Transverse colon (tissue), 4 donors: ENCODE measurements around the gene DKC1. TPM values are rescaled to one million over a fixed set of nuclear protein-coding genes. Genes with fewer than 3 reads are reported as not detected.

Source experiments
- DNase-seq: peaks from one replicate; pipeline ENCODE4 v3.0.0-alpha.2; 2019
- H3K27ac ChIP-seq, 4 donors: fragments of 200-600 bp; sonication (generic); 2 replicates each; pipeline ENCODE4 v1.5.1; 2016 to 2018; ENCODE audit warnings: inconsistent platforms in 4 of 4
- H3K27me3 ChIP-seq: fragments of 200-600 bp; sonication (generic); 2 replicates; pipeline ENCODE4 v1.5.1; 2017; ENCODE audit warnings: inconsistent platforms
- H3K36me3 ChIP-seq, 4 donors: fragments of 200-600 bp; sonication (generic); 2 replicates each; pipeline ENCODE4 v1.5.1; 2017 to 2019; ENCODE audit warnings: inconsistent platforms in 4 of 4
- H3K4me1 ChIP-seq, 4 donors: fragments of 200-600 bp; sonication (generic); 2 replicates each; pipeline ENCODE4 v1.5.1; 2017 to 2020; ENCODE audit warnings: inconsistent platforms in 4 of 4
- H3K4me3 ChIP-seq, 4 donors: fragments of 200-600 bp; sonication (generic); 1 replicate in 1 of 4; 2 replicates in 3 of 4; pipeline versions ENCODE4 v1.5.1 to v1.6.1; 2017 to 2019; ENCODE audit warnings: inconsistent platforms in 4 of 4
- H3K9me3 ChIP-seq, 2 donors: fragments of 200-600 bp; sonication (generic); 2 replicates each; pipeline ENCODE4 v1.5.1; 2017 to 2019; ENCODE audit warnings: inconsistent platforms in 2 of 2
- CTCF ChIP-seq, 5 experiments: fragments of 200-600 bp in 3 of 5; fragments of 450-650 bp in 2 of 5; sonication (generic) in 3 of 5; IDR thresholded peaks; 1 replicate in 2 of 5; 2 replicates in 3 of 5; pipeline ENCODE4 v1.5.1; 2016 to 2017; ENCODE audit warnings: antibody characterized with exemption in 5 of 5, inconsistent platforms in 3 of 5, mild to moderate bottlenecking in 2 of 5, moderate library complexity in 1 of 5
- EP300 ChIP-seq: sonication (generic); formaldehyde crosslinking; IDR thresholded peaks from one replicate; pipeline ENCODE4 v1.6.1; 2017; ENCODE audit warnings: antibody characterized with exemption, low read depth
- POLR2A ChIP-seq: fragments of 450-650 bp; IDR thresholded peaks from one replicate; pipeline ENCODE4 v1.6.1; 2016; ENCODE audit warnings: antibody characterized with exemption, mild to moderate bottlenecking, moderate library complexity
- POLR2AphosphoS5 ChIP-seq, 3 donors: sonication (generic); formaldehyde crosslinking; IDR thresholded peaks; one replicate each; pipeline ENCODE4 v1.6.1; 2016; ENCODE audit warnings: antibody characterized with exemption in 3 of 3
- WGBS, 2 donors: methylation state at CpG; one replicate each; pipeline ENCODE4 v1.1.5; 2018; ENCODE audit warnings: low coverage in 1 of 2; 5-methylcytosine and 5-hydroxymethylcytosine counted together
- in situ Hi-C, 4 donors: fragments of 200-750 bp; cut with MboI; loops; one replicate each; pipeline versions ENCODE4 v1.15.0 to v1.15.1; 2017; ENCODE audit warnings: low sequenced_read_pairs in 3 of 4, low pct_ligation_motif_present in 1 of 4, low pct_unique_long_range_greater_than_20kb in 1 of 4
- intact Hi-C: fragments of 100-400 bp; cut with DNase I; formaldehyde crosslinking; loops from one replicate; pipeline ENCODE4 v1.15.1; 2023; ENCODE audit warnings: low total_unique reads
- total RNA-seq, 4 donors: library from RNA; depleted of rRNA; stranded (reverse); fragments of >200 nt; gene quantifications; one replicate each; pipeline ENCODE4 v1.1.0, GENCODE V29; 2016

Gene DKC1
- total RNA-seq, 4 donors from 2014 or later: 12.7 to 134 (median 24.9) TPM

- DNase-seq: no peak
- intact Hi-C loops: no loop called here
- Histone ChIP-seq H3K36me3 (no peaks in the 10 kb centered on the region), H3K4me1 (peaks cover 6 to 66% (median 9%) of the 10 kb centered on the region in 4 donors), H3K9me3 (no peaks in the 10 kb centered on the region), H3K4me3 (no peak overlapping the region), H3K27me3 (no peaks in the 10 kb centered on the region), H3K27ac (peak overlapping the region; percentile 71 to 85 (median 78))
- WGBS, 2 donors: 33 to 61% methylated on average over 1 to 2 of the region's 2 CpGs
- in situ Hi-C loops: loop anchor here in 1 of 4 donors (25.0 kb wide), 1 partner anchor 104 kb away; the partner anchor contains the start of gene SMIM9
- TF ChIP-seq EP300 (no peak), CTCF (IDR thresholded peaks at IDR 0.05) (no peak), POLR2A (no peak), POLR2AphosphoS5 (IDR thresholded peaks at IDR 0.05) (no peak)
Measured at GRCh38 chrX:154733066-154733425, 29.6 kb upstream of the DKC1 start.

GRCh38 chrX:154734061-154734781 is 28.4 kb upstream of the DKC1 start:
- Histone ChIP-seq H3K9me3 (no peaks in the 10 kb centered on the region), H3K27me3 (no peaks in the 10 kb centered on the region), H3K36me3 (no peaks in the 10 kb centered on the region), H3K27ac (peak overlapping the region; percentile 71 to 85 (median 78)), H3K4me3 (no peak overlapping the region), H3K4me1 (peaks cover 6 to 62% (median 8%) of the 10 kb centered on the region in 4 donors)
- intact Hi-C loops: no loop called here
- TF ChIP-seq EP300 (no peak), CTCF (IDR thresholded peaks at IDR 0.05) (no peak), POLR2A (no peak), POLR2AphosphoS5 (IDR thresholded peaks at IDR 0.05) (peak in 1 of 3 donors; percentile 22)
- WGBS, 2 donors: 40 to 57% methylated on average over 1 to 8 of the region's 8 CpGs
- DNase-seq: peak; percentile 19
- in situ Hi-C loops: loop anchor here in 1 of 4 donors (25.0 kb wide), 1 partner anchor 103 kb away; the partner anchor contains the start of gene SMIM9

- TF ChIP-seq POLR2AphosphoS5 (IDR thresholded peaks at IDR 0.05): peak; percentile 33 to 59 (median 57)
- TF ChIP-seq POLR2A: no peak
- Histone ChIP-seq H3K27ac (peak overlapping the region; percentile 71 to 85 (median 78)), H3K4me3 (no peak overlapping the region), H3K4me1 (peaks cover 5 to 48% (median 6%) of the 10 kb centered on the region in 4 donors), H3K27me3 (no peaks in the 10 kb centered on the region), H3K9me3 (no peaks in the 10 kb centered on the region), H3K36me3 (no peaks in the 10 kb centered on the region)
- 67% methylated on average over 7 of the region's 7 CpGs; no CpG with 5 or more reads in 1 of the 2 donors for WGBS, 2 donors
- DNase-seq: peak; percentile 51
- intact Hi-C loops (no loop called here), in situ Hi-C loops (loop anchor here in 1 of 4 donors (25.0 kb wide), 1 partner anchor 101 kb away; the partner anchor contains the start of gene SMIM9)
Measured at GRCh38 chrX:154735695-154736393, 26.8 kb upstream of the DKC1 start.

GRCh38 chrX:154737136-154737535 is 25.5 kb upstream of the DKC1 start:
- Histone ChIP-seq H3K4me1 (peaks cover 5 to 46% (median 6%) of the 10 kb centered on the region in 4 donors), H3K27me3 (no peaks in the 10 kb centered on the region), H3K36me3 (no peaks in the 10 kb centered on the region), H3K27ac (peak overlapping the region; percentile 63 to 85 (median 75)), H3K9me3 (no peaks in the 10 kb centered on the region), H3K4me3 (no peak overlapping the region)
- 87 to 100% methylated on average over 1 to 5 of the region's 5 CpGs for WGBS, 2 donors
- intact Hi-C loops: no loop called here
- DNase-seq: no peak
- TF ChIP-seq POLR2A: no peak
- no peak for TF ChIP-seq POLR2AphosphoS5 (IDR thresholded peaks at IDR 0.05)
- no peak for TF ChIP-seq CTCF (IDR thresholded peaks at IDR 0.05)
- TF ChIP-seq EP300: no peak
- in situ Hi-C loops: loop anchor here in 1 of 4 donors (25.0 kb wide), 1 partner anchor 100 kb away; the partner anchor contains the start of gene SMIM9
